Ishikawa (cell line): ENCODE data around the gene TRIO.

Source experiments
- CEBPB ChIP-seq: IDR thresholded peaks from 2 replicates; pipeline ENCODE4 v1.6.1; 2012
- EGR1 ChIP-seq: IDR thresholded peaks from 2 replicates; pipeline ENCODE4 v1.6.1; 2012
- EP300 ChIP-seq: IDR thresholded peaks from 2 replicates; pipeline ENCODE4 v1.6.1; 2012; ENCODE audit warnings: borderline replicate concordance
- FOXM1 ChIP-seq: IDR thresholded peaks from 2 replicates; pipeline ENCODE4 v1.6.1; 2012; ENCODE audit warnings: low read depth, borderline replicate concordance
- RAD21 ChIP-seq: IDR thresholded peaks from 2 replicates; pipeline ENCODE4 v1.6.1; 2012; ENCODE audit warnings: low read depth
- TF ChIP-seq, protein P1 (sequence below): IDR thresholded peaks from 2 replicates; pipeline ENCODE4 v1.6.1; 2012

DNA sequence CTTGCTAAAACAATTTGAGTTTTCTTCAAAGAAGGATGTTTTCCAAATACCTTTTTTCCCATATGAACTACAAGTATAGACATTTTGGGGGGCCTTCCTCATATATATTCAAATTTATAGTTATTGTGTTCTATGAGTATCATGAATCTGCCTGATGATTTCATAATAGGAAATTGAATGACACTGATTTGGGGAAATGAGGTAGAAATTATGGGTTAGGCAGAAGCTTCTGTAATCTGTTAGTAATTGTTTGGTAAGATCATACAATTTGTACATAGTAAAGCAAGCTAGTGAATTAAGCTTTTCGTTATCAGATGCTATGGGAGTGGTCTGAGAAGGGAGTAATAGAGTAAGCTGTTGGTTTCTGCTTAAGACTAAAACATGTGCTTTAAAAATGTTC lies 98.0 kb downstream of the TRIO start:
- TF ChIP-seq EGR1 (no peak), RAD21 (no peak), FOXM1 (no peak), CEBPB (no peak), EP300 (no peak)
- TF ChIP-seq, protein P1, sequence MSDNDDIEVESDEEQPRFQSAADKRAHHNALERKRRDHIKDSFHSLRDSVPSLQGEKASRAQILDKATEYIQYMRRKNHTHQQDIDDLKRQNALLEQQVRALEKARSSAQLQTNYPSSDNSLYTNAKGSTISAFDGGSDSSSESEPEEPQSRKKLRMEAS = no peak
